CD1c-positive myeloid dendritic cell (primary cell): Measurements from ENCODE around the gene C1orf35.

ENCODE experiments used
- DNase-seq: peaks from one replicate; pipeline ENCODE4 v3.0.0-alpha.2; 2016; ENCODE audit errors: extremely low spot score

The C1orf35 gene

DNA sequence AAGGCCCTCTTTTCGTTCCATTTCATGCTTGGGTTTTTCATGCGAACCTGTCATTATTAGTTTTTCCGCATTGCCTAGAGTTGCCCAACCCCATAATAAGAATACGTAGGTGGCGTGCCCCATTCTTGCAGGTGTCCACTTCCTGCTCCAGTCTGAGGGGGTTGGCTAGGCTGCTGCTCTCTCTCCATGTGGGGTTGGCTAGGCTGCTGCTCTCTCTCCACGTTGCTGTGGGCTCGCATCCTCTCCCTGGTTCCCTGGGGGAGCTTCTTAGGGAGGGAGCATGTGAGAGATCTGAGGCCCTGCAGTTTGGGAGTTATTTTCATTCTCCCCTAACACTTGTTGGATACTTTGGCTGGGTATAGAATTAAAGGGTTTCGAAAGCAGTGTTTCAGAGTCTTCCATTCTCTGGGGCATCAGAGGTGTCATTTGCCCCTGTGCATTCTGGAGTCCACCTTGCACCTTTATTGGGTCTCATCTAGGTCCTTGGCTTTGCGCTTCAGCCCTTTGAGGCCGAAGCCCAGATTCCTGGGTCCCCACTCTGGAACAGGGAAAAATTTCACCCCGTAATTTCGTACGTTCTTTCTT is 8.6 kb downstream of the C1orf35 start:
- no peak for DNase-seq

DNA sequence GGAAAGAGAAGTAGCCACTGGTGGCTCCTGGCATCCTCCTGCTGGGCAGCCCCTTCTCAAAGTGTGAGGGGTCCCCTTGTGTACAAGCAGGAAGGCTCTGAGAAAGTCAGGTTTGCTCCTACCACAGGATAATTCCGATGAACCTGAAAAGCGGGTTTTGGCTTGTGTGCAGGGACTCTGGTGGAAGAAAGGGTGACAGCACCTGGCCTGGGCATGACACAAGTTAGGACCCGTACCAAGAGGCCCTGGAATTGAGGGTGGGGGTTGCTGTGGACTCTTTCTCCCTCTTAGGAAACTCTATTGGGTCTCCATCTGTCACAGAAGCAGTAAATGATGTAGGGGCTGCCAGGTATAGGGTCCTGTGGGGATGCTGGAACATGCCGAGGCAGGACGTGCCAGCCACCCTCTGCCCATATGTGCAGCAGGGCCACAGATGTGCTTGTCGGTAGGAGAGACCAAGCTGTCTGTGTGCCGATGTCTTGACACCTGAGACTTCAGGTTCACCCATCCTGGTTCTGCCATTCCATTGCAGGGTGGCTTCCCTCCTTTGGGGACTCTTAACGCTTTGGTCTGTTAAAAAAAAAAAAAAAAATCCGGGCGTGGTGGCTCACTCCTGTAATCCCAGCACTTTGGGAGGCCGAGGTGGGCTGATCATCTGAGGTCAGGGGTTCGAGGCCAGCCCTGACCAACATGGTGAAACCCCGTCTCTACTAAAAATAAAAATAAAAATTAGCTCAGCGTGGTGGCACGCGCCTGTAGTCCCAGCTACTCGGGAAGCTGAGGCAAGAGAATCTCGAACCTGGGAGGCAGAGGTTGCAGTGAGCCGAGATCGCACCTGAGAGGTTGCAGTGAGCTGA is 9.8 kb downstream of the C1orf35 start:
- no peak for DNase-seq

DNA sequence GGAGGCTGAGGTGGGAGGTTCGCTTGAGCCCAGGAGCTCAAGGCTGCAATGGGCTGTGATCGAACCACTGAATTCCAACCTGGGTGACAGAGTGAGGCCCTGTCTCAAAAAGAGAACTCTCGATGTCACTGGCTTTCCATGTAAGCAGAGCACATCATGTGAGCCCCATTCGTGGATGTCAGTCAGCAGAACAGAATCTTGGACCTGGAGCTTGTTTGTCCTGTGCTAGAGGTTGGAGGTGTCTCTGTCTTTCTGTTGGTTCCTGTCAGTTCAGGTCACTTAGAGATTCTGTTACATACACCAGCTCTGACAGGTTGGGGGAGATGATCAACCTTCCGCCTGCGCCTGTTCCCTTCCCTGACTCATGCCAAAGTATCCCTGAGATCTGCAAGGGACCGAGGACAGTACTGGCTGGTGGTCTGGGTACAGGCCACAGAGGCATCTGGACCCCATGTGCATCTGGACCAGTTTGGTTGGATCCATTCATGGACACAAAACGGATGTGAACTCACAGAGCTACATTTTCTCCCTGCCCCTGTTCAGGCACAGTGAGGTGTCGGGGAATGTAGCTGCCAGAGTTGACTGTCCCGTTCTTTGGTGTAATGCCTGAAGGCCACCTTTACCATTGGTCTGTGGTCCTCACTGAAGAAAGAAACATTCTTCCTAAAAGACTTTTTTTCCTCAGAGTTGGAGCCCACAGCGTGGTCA is 10.6 kb downstream of the C1orf35 start:
- no peak for DNase-seq

DNA sequence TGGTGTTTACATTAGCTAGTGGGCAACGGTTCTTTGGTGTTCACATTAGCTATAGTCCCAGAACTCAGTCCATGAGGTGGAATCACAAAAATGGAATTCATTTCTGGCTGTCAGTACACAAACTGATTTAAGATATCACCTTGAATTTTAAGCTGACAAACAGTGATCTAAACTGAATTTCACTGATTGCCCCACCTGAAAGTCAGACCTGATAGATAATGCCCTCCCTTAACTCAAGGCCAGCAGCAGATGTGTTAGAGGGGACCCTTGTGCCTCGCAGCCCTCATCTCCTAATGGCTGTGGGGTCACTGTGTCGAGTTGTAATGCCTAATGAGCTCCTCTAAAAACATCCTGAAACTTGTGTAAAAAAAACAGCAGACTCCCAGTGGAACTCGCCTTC is 12.0 kb downstream of the C1orf35 start:
- no peak for DNase-seq

DNA sequence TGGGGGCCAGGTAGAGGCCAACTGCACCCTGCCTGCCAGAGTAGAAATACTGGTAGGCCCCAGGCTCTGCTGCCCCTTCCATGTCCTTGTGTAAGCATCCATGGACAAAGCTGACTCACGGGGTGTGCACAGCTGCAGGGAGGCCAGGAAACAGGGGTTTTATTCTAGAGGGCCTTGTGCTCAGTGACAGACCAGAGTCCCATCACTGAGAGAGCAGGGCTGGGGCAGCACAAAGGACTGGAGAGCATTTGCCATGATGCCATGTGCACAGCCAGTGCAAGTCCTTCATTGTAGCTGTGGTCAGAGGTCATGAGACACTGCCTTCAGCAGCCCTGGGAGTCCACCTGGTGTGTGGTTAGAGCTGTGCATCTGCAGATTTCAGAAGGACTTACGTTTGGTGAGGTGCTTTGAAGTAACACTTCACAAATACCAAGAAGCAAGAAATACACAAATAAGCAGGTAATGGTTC is 12.5 kb downstream of the C1orf35 start:
- DNase-seq: no peak

DNA sequence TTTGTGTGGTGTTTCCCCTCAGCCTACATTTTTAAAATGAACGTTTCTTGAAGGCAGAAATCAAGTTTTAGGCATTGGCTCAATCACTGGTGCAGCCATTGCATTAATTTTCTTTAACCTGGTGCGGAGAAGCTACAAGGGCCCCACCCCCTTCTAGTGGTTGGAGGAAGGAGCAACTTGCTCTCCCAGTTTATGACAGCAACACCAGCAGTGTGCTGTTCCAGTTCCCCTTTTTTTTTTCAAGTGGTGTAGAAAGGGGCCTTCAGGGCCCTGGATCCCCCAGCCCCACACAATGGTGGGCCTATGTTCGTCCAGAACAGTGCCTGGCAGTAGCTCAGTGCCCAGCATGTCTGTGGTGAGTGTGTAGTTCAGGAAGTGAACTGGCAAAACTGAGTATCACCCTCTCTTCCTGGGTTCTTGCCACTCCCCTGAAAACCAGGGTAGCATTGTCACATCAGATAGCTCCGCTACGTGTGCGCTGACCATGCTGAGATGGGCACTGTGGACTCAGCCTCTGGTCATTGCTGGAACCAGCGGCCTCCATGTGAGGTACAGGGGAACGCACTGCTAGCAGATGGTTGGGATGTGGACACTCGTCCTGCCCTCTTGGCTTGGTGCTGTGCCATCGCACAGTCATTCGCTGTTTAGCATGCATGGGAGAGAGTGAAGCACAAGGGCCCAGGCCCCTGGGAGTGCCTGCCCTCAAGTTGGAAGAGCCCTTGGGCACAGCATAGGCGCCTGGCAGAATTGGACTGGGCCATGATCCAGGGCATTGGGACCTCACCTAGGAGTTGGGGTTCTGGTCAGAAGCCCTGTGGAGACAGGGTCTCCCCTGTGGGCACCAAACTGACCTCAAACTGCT is 13.4 kb downstream of the C1orf35 start:
- peak; percentile 71 for DNase-seq

DNA sequence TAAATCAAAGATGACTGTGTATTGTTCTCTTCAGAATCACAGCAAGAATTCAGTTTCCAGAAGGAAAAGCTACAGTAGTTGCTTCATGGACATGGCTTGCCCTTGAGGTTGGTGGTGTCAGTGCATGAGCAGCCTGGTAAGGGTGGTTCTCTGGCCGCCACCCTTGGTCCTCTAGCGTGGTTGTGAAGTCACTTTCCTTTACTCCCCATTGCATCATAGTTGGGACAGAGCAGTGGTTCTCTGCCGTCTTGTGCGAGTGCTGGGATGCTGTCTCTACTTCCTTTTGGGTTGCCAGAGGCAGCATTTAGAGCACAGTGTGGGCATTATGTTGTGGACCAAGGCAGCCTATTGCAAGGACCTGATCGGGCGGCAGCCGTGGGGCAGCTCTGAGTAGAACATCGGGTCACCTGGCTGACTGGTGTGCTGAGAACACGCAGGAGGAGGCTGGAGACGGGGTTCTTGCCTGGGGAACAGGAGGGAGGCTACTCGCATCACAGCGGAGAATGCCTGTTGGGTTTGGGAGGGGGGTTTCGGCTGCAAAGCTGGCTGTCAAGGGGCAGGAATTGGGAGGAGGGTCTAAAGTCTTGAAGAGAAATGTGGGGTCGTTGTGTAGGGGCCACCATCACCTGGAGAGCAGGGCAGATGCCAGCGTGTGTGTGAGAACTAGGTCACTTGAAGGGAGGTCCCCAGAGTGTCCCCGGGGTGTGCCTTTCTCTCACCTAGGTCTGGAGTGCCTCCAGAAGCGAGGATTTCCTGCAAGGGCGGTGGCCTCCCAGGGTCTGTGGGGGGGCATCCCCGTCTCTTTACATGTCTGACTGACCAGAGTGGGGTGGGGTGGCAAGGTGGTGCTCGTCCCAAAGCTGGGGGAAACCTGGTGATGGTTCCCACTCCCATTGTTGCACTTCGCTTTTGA is 14.3 kb downstream of the C1orf35 start:
- DNase-seq: peak; percentile 78

DNA sequence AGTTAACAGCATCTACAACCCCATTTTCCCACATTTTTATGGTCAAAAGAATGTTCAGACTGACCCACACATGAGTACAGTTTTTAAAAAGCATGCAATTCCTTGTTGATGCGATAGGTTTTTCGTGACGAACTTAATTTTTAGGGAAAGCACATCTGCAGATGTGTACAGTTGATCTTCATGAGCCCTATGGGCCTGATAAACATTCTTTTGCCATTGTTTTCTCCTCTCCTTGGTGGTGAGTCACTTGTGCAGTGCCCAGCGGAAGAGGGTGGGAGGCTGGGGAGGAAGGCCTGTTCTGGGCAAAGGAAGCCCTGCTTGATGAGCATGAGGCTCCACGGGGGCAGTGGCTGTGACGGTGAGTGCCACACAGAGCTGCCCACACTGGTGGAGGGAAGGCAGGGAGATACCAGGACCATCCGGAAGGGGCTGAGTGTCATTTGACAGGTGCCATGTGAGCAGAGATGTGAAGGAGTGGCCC is 15.3 kb downstream of the C1orf35 start:
- DNase-seq: peak; percentile 85

DNA sequence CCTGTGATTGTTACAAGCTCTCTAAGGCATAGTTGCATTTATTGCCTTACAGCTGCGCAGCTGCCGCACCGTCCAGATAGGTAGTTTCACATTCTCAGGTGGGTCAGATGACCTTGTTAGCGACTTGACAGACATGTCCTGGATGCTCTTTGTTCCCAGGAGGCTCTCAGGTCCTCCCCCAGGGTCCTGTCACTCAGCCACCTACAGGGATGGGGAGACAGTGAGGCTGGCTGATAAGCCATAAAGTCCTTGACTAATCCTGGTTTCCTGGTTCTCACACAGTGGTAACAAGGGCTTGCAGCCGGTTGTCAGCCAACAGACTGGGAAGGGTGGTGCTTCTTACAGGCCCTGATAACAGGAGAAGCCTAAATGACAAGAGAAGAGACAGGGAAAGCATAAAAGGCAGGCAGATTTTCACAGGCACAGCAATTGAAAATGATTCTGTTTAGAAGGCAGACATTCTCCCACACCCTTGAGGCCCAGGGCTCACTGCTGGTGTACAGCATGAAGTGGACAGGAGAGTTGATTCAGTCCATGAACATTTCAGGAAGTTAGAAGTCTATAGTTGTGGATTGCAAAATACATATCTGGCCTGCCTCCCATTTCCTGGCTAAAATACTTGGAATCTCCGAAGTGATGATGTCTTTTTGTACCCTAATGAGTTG is 17.7 kb downstream of the C1orf35 start:
- DNase-seq: peak; percentile 75

DNA sequence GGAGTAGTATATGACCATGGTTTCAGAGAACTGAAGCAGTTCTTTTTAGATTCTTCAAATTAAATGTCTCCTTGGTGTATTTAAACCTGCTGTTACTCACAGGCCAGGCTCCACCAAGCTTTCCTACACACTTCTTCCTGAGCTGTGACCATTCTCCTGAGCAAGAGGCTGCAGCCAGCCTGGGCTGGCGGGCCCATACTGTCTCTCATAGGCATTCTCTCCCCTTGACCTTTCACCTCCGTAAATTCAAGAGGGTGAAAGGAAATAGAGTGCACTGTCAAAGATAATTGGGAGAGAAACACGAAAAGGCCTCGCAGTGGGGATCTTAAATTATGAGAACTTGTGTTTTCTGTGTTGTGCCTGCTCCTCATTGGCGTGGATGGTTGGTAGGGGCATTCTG is 18.3 kb downstream of the C1orf35 start:
- DNase-seq: no peak

DNA sequence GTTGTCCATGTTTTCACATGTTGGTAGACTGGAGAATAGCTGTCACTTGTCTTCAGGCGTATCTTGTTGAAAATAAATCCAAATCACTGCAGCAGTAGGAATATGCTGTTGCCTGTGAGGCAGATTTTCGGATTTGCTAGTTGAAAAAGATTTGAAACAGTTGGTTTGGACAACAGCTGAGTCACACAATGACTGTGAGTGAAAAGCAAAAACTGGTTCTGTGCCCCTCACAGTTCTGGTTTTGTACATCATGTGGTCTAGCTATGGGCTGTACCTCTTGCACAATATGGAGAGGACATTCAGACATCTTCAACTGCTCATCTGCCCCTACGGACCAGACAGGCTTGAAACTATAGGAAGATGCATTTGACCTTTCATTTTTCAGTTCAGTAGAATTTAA is 18.8 kb downstream of the C1orf35 start:
- DNase-seq: peak; percentile 81

DNA sequence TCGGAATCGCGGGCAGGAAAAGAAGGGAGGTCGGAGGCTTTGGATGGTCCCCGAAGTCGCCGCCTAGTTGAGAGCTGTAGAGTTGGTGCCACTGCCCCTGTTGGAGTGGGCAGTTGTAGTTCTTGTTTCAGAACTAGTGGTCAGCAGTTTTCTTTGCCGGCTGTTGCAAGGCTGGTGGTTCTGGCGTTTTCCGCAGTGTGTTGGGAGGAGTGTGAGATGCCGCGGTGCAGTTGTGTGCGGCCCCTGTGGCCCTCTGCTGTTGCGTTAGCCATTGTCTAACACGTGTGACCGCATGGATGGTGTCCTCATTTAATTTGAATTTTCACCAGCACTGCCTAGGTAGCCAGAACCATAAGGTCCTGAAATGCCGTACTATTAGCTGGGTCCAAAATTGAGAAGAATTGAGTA is 19.2 kb downstream of the C1orf35 start:
- DNase-seq: peak; percentile 83

DNA sequence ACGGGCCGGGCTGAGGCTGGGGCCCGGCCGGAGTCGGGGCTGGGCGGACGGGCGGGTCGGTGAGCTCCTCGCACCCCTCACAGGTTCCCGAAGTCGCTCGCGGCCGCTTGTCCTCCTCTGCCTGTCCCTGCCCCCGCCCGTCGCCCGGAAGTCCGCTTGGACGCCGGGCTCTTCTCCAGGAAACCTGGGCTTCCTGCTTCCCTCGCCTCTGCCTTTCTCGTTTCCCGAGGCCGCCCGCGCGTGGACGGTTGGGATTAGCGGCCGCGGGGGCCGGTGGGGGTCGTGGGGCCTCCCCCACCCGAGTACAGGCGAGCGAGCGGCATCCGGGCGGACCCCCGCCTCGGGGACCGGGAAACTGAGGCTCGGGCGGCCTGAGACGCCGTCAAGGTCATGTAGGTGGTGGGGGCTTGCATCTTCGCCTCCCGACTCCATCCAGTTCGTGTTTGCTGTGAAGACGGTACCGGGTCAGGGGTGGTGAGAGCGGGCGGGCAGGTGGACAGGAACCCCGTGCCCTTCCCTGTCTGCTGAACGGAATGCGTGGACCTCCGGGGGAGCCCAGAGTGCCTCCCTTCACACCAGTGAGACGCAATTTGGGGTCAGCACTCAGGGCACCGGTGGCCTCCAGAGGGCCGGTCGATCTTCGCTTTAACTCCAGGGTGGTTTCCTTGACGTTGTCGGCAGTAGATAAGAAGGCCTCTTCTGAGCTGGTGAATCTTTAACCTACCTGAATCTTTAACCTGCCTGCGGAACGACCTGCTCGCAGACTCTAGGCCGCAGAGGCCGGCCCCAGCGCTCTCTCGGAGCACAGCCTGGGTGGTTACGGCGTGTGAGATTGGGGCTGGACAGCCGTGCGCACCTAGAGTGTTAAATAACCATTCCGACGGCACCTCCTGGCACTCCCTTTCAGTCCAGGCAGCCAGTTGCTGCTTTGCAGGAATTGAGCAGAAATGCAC is 19.9 kb downstream of the C1orf35 start:
- peak; percentile 64 for DNase-seq

DNA sequence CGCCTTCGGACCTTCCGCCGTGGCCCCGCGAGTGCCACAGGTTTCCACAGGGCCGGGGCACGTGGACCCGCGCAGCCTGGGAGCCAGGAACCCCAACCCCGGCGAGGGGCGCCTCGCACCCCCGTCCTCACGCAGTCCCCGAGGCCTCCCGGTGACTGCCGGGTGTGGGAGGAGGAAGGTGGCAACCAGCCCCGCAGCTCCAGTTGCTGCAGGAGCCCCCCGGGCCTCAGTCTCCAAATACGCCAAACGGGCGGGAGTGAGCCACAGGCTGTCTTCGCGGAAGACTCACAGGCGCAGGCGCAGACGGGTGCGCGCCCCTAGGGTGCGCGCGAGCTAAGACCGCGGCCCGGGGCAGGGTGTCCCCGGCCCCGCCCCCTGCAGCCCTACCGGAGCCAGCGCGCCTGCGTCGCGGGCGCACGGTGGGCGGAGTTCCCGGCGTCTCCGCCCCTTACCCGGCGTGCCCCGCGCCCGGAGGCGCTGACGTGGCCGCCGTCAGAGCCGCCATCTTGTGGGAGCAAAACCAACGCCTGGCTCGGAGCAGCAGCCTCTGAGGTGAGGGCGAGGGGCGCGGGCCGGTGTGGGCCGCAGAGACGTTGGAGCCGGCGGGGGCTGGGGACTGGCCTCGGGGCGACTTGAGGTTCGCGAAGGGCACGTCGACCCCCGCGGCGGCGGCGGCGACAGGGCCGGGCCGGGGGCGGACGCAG is 20.8 kb downstream of the C1orf35 start, which contains the start of gene ARF1:
Gene ARF1, plus strand, starts transcription at position 495 of the 704 bp plus-strand sequence. CDS start 14,407 bp downstream, outside the sequence.
- peak; percentile 99 for DNase-seq

DNA sequence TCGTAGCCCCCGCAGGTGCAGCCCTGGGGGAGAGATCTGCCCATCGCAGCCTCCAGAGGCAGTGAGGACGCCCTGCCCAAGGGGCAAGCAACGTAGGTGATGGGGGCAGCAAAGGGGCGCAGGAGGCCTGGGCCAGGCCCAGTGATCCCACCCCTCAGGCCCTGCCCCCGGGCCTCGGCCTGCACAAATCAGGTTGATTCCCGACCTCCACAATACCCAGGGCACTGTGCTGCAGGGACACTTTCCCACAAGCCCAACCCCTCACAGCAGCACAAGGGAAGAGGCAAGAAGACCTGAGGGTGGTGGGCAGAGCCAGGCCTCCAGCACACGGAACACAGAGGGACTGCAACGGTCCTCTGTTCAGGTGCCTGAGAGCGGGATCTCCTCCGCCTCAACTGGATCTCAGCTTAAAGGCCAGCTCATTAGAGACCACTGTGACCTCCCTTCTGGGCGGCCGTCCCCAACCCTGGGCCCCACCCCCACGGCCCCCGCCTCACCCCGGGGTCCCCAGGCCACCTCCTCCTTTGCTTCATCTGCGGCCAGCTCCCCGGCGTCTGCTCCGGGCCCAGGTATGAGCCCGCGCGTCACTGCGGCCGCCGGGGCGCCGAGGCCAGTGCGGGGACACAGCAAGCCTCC is 21.4 kb downstream of the C1orf35 start:
- no peak for DNase-seq

DNA sequence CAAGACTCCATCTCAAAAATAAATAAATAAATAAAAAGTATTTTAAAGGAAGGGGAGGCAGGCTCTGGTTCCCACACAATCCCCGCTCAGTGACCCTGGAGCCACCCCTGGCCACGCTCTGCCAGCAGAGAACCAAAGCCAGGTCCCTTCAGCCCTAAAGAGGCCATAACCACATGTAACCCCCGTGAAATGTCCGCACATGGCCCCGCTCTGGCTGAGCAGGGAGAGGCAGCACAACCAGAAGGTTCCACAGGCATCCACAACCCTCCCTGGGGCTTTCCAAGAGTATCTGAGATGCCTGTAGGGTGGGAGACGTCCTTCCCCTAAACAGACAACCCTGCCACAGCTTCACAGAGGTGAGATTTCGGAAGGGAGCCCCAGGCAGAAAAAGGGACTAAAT is 22.0 kb downstream of the C1orf35 start:
- no peak for DNase-seq

DNA sequence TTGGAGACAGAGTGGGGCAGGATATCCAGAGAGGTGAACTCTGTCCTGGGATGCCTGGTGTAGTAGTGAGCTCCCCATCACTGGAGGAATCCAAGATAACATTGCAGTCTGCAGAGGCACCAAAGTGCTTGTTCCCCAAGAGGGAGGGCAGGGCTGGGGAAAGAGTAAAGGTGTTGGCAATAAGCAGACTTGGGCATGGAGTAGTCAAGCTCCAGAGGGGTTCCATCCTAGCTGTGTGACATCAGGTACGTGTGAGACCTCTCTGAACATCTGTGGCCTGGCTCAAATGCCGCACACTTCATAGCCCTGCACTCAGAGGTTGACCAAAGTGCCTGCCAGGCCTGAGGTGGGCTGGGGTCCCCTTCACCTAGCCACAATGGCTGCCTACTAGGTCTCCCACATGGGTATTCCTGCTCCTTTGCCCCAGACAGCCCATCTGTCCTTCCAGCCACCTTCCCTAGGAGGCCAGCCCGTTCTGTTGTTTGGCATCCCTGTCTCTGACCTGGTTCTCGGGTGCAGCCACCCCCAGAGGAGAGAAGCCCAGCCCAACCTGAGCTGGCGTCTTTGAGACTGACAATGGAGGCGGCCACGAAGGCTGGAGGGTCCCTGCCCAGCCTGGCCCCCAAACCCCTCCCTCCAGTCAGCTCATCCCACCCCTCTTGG is 23.4 kb downstream of the C1orf35 start:
- no peak for DNase-seq
